ENCODE measurements around the gene CDKAL1.

The CDKAL1 gene

GRCh38 chr6:20757761-20758160 is 223.5 kb downstream of the CDKAL1 start:
- no peak overlapping the region for H3K9ac ChIP-seq (ENCODE audit: low read length)
- H3K27ac ChIP-seq (ENCODE audit: low read length): no peak overlapping the region
- no peaks in the 10 kb centered on the region for H3K27me3 ChIP-seq (ENCODE audit: low read depth, low read length)
- no peaks in the 10 kb centered on the region for H3K79me2 ChIP-seq (ENCODE audit: low read length)
- no peak overlapping the region for H3K4me2 ChIP-seq (ENCODE audit: low read length)
- H3K4me3 ChIP-seq (ENCODE audit: low read length): no peak overlapping the region
- H3K36me3 ChIP-seq (replicated peaks; ENCODE audit: low read depth, low read length): no peaks in the 10 kb centered on the region
- no peaks in the 10 kb centered on the region for H4K20me1 ChIP-seq (ENCODE audit: insufficient read depth, low read length)
- no peaks in the 10 kb centered on the region for H3K4me1 ChIP-seq (ENCODE audit: low read length)
- no peak overlapping the region for H2AFZ ChIP-seq (ENCODE audit: low read depth, low read length)
- TF ChIP-seq EZH2phosphoT487 (IDR thresholded peaks at IDR 0.05; ENCODE audit: low read depth) (no peak), CTCF (IDR thresholded peaks at IDR 0.05; ENCODE audit: low read depth, low read length) (no peak)
- H3K9me3 ChIP-seq (ENCODE audit: insufficient read depth, low read length): no peaks in the 10 kb centered on the region

- Histone ChIP-seq H3K9me3 (ENCODE audit: insufficient read depth, low read length) (no peaks in the 10 kb centered on the region), H3K4me1 (ENCODE audit: low read length) (no peaks in the 10 kb centered on the region), H3K27me3 (ENCODE audit: low read depth, low read length) (no peaks in the 10 kb centered on the region), H3K9ac (ENCODE audit: low read length) (no peak overlapping the region), H4K20me1 (ENCODE audit: insufficient read depth, low read length) (no peaks in the 10 kb centered on the region), H3K36me3 (replicated peaks; ENCODE audit: low read depth, low read length) (no peaks in the 10 kb centered on the region), H2AFZ (ENCODE audit: low read depth, low read length) (no peak overlapping the region), H3K27ac (ENCODE audit: low read length) (no peak overlapping the region), H3K4me2 (ENCODE audit: low read length) (no peak overlapping the region), H3K79me2 (ENCODE audit: low read length) (no peaks in the 10 kb centered on the region), H3K4me3 (ENCODE audit: low read length) (no peak overlapping the region)
- no peak for TF ChIP-seq EZH2phosphoT487 (IDR thresholded peaks at IDR 0.05; ENCODE audit: low read depth)
- no peak for TF ChIP-seq CTCF (IDR thresholded peaks at IDR 0.05; ENCODE audit: low read depth, low read length)
Measured at GRCh38 chr6:20763296-20763695, 229.0 kb downstream of the CDKAL1 start.

GRCh38 chr6:20769631-20770030 is 235.4 kb downstream of the CDKAL1 start:
- Histone ChIP-seq H4K20me1 (ENCODE audit: insufficient read depth, low read length) (no peaks in the 10 kb centered on the region), H3K4me1 (ENCODE audit: low read length) (peaks cover 5% of the 10 kb centered on the region; the same call in 1 of the 2 replicates), H2AFZ (ENCODE audit: low read depth, low read length) (no peak overlapping the region), H3K9me3 (ENCODE audit: insufficient read depth, low read length) (no peaks in the 10 kb centered on the region), H3K27me3 (ENCODE audit: low read depth, low read length) (no peaks in the 10 kb centered on the region), H3K4me3 (ENCODE audit: low read length) (no peak overlapping the region), H3K4me2 (ENCODE audit: low read length) (no peak overlapping the region), H3K9ac (ENCODE audit: low read length) (no peak overlapping the region), H3K27ac (ENCODE audit: low read length) (no peak overlapping the region), H3K36me3 (replicated peaks; ENCODE audit: low read depth, low read length) (no peaks in the 10 kb centered on the region), H3K79me2 (ENCODE audit: low read length) (no peaks in the 10 kb centered on the region)
- TF ChIP-seq EZH2phosphoT487 (IDR thresholded peaks at IDR 0.05; ENCODE audit: low read depth) (no peak), CTCF (IDR thresholded peaks at IDR 0.05; ENCODE audit: low read depth, low read length) (no peak)

GRCh38 chr6:20770773-20771172 is 236.5 kb downstream of the CDKAL1 start:
- TF ChIP-seq EZH2phosphoT487 (IDR thresholded peaks at IDR 0.05; ENCODE audit: low read depth) (no peak), CTCF (IDR thresholded peaks at IDR 0.05; ENCODE audit: low read depth, low read length) (no peak)
- Histone ChIP-seq H4K20me1 (ENCODE audit: insufficient read depth, low read length) (no peaks in the 10 kb centered on the region), H2AFZ (ENCODE audit: low read depth, low read length) (no peak overlapping the region), H3K4me3 (ENCODE audit: low read length) (no peak overlapping the region), H3K9ac (ENCODE audit: low read length) (no peak overlapping the region), H3K27ac (ENCODE audit: low read length) (no peak overlapping the region), H3K4me2 (ENCODE audit: low read length) (no peak overlapping the region), H3K4me1 (ENCODE audit: low read length) (peaks cover 5% of the 10 kb centered on the region; the same call in 1 of the 2 replicates), H3K9me3 (ENCODE audit: insufficient read depth, low read length) (no peaks in the 10 kb centered on the region), H3K79me2 (ENCODE audit: low read length) (no peaks in the 10 kb centered on the region), H3K27me3 (ENCODE audit: low read depth, low read length) (no peaks in the 10 kb centered on the region), H3K36me3 (replicated peaks; ENCODE audit: low read depth, low read length) (no peaks in the 10 kb centered on the region)
